H1 (cell line): ENCODE results near the gene GSTM3. TPM values are rescaled to one million over a fixed set of nuclear protein-coding genes. Genes with fewer than 3 reads are reported as not detected.
"Not testable (repeated sequence)": the region's sequence is repeated elsewhere in the genome, so short reads cannot be mapped to it uniquely, and the experiment has no call there.

Experiments
- CTCF ChIA-PET: fragments of 300-600 bp; sonication (Branson Sonifier 250); formaldehyde crosslinking; loops from one replicate; lab custom pipeline; 2021; ENCODE audit not compliant: partially characterized antibody; lab: Charles Lee
- POLR2A ChIA-PET: fragments of 300-600 bp; sonication (Branson Sonifier 250); formaldehyde crosslinking; loops from one replicate; lab custom pipeline; 2021; ENCODE audit warnings: inconsistent platforms; ENCODE audit not compliant: partially characterized antibody; lab: Charles Lee
- DNase-seq, 2 experiments: peaks; one replicate each; pipeline versions ENCODE4 v3.0.0 to v3.0.0-alpha.2; 2010 to 2022; ENCODE audit warnings: low spot score in 2 of 2, low read depth in 1 of 2, mixed read lengths in 1 of 2
- FAIRE-seq: peaks from 2 replicates; lab custom pipeline; 2011; peaks lifted over from hg19 to GRCh38; lab: Jason Lieb, UNC
- H2AFZ ChIP-seq: 2 replicates; pipeline ENCODE4 v1.8.1; 2012; ENCODE audit warnings: low read length, inconsistent platforms
- H2AK5ac ChIP-seq: 2 replicates; pipeline ENCODE4 v1.6.1; 2013; ENCODE audit warnings: low read depth, low read length
- H2BK120ac ChIP-seq: replicated peaks from 2 replicates; pipeline ENCODE3; 2013; ENCODE audit warnings: low read depth, low read length, inconsistent platforms
- H2BK12ac ChIP-seq: 2 replicates; pipeline ENCODE4 v1.6.1; 2013; ENCODE audit warnings: low read depth, low read length
- H2BK15ac ChIP-seq: 2 replicates; pipeline ENCODE4 v1.6.1; 2013; ENCODE audit warnings: low read length
- H2BK20ac ChIP-seq: 2 replicates; pipeline ENCODE4 v1.6.1; 2013; ENCODE audit warnings: low read length
- H2BK5ac ChIP-seq: 2 replicates; pipeline ENCODE4 v1.6.1; 2013; ENCODE audit warnings: low read depth, low read length
- H3K14ac ChIP-seq: 2 replicates; pipeline ENCODE4 v1.6.1; 2013; ENCODE audit warnings: inconsistent platforms; ENCODE audit not compliant: insufficient read length
- H3K18ac ChIP-seq: 2 replicates; pipeline ENCODE4 v1.6.1; 2013; ENCODE audit warnings: low read length; ENCODE audit errors: extremely low read depth
- H3K23ac ChIP-seq: 2 replicates; pipeline ENCODE4 v1.6.1; 2013; ENCODE audit warnings: inconsistent platforms; ENCODE audit not compliant: insufficient read length
- H3K23me2 ChIP-seq: 2 replicates; pipeline ENCODE4 v1.6.1; 2013; ENCODE audit warnings: low read depth, low read length
- H3K27ac ChIP-seq: 2 replicates; pipeline ENCODE4 v1.6.1; 2011; ENCODE audit warnings: low read depth, low read length, inconsistent platforms
- H3K27me3 ChIP-seq, 4 experiments: replicated peaks in 1 of 4; 1 replicate in 1 of 4; 2 replicates in 3 of 4; pipeline versions ENCODE4 v1.6.1 to v1.8.1; 2011 to 2013; ENCODE audit warnings: low read length in 3 of 4, mild to moderate bottlenecking in 3 of 4, inconsistent platforms in 2 of 4, mixed read lengths in 2 of 4, moderate library complexity in 1 of 4; ENCODE audit not compliant: control insufficient read depth in 3 of 4, insufficient read depth in 3 of 4; ENCODE audit errors: extremely low read depth in 1 of 4
- H3K36me3 ChIP-seq, 4 experiments: 2 replicates each; pipeline versions ENCODE4 v1.6.1 to v1.8.1; 2011 to 2013; ENCODE audit warnings: mild to moderate bottlenecking in 4 of 4, low read length in 3 of 4, moderate library complexity in 2 of 4, control low read depth in 1 of 4, inconsistent platforms in 1 of 4; ENCODE audit not compliant: insufficient read depth in 4 of 4, control insufficient read depth in 2 of 4
- H3K4ac ChIP-seq: replicated peaks from 2 replicates; pipeline ENCODE3; 2013; ENCODE audit warnings: low read length, low read depth, mixed read lengths, inconsistent platforms; ENCODE audit not compliant: insufficient read length
- H3K4me1 ChIP-seq, 4 experiments: replicated peaks in 1 of 4; 1 replicate in 1 of 4; 2 replicates in 3 of 4; pipeline versions ENCODE4 v1.6.1 to v1.8.1; 2011 to 2013; ENCODE audit warnings: low read length in 3 of 4, inconsistent platforms in 2 of 4, mixed read lengths in 1 of 4; ENCODE audit not compliant: insufficient read depth in 4 of 4, control insufficient read depth in 3 of 4
- H3K4me2 ChIP-seq, 2 experiments: 2 replicates each; pipeline versions ENCODE4 v1.6.1 to v1.8.1; 2011 to 2013; ENCODE audit warnings: low read depth in 2 of 2, low read length in 2 of 2, control low read depth in 1 of 2, inconsistent platforms in 1 of 2, mild to moderate bottlenecking in 1 of 2; ENCODE audit not compliant: insufficient read depth in 1 of 2
- H3K4me3 ChIP-seq, 4 experiments: fragments of 200-600, 300-600 bp in 1 of 4; sonication (generic), shearing (Covaris generic), sonication (Bioruptor Twin) in 1 of 4; 2 replicates each; pipeline versions ENCODE4 v1.5.1 to v1.8.1; 2011 to 2016; ENCODE audit warnings: low read length in 4 of 4, low read depth in 3 of 4, control low read depth in 2 of 4, inconsistent platforms in 2 of 4, mild to moderate bottlenecking in 2 of 4, mixed read lengths in 1 of 4, moderate library complexity in 1 of 4; ENCODE audit not compliant: insufficient read depth in 2 of 4; ENCODE audit errors: extremely low read depth in 1 of 4
- H3K56ac ChIP-seq: replicated peaks from 2 replicates; pipeline ENCODE3; 2013; ENCODE audit warnings: low read depth, mild to moderate bottlenecking, mixed read lengths, low read length, inconsistent platforms; ENCODE audit not compliant: insufficient read length
- H3K79me1 ChIP-seq: 2 replicates; pipeline ENCODE4 v1.6.1; 2013; ENCODE audit warnings: low read depth, low read length, control low read depth
- H3K79me2 ChIP-seq, 2 experiments: 2 replicates each; pipeline versions ENCODE4 v1.6.1 to v1.8.1; 2012 to 2013; ENCODE audit warnings: low read length in 2 of 2, mild to moderate bottlenecking in 2 of 2, inconsistent platforms in 1 of 2; ENCODE audit not compliant: insufficient read depth in 2 of 2, control insufficient read depth in 1 of 2
- H3K9ac ChIP-seq, 4 experiments: replicated peaks in 1 of 4; 1 replicate in 1 of 4; 2 replicates in 3 of 4; pipeline versions ENCODE4 v1.6.1 to v1.8.1; 2011 to 2013; ENCODE audit warnings: low read depth in 3 of 4, low read length in 3 of 4, control low read depth in 2 of 4, mild to moderate bottlenecking in 2 of 4, moderate library complexity in 2 of 4, inconsistent platforms in 1 of 4; ENCODE audit errors: extremely low read depth in 1 of 4
- H3K9me3 ChIP-seq, 2 experiments: 2 replicates each; pipeline versions ENCODE4 v1.6.1 to v1.8.1; 2012 to 2013; ENCODE audit warnings: mild to moderate bottlenecking in 2 of 2, moderate library complexity in 2 of 2, control low read depth in 1 of 2, inconsistent platforms in 1 of 2, low read depth in 1 of 2, low read length in 1 of 2, mixed read lengths in 1 of 2; ENCODE audit not compliant: insufficient read depth in 2 of 2
- H4K20me1 ChIP-seq, 2 experiments: replicated peaks in 1 of 2; 2 replicates each; pipeline versions ENCODE3 to v1.8.1; 2011 to 2013; ENCODE audit warnings: inconsistent platforms in 2 of 2, low read length in 2 of 2, mild to moderate bottlenecking in 1 of 2; ENCODE audit not compliant: insufficient read depth in 2 of 2, control insufficient read depth in 1 of 2
- H4K5ac ChIP-seq: 2 replicates; pipeline ENCODE4 v1.6.1; 2013; ENCODE audit warnings: low read length, low read depth, mixed read lengths, inconsistent platforms; ENCODE audit not compliant: insufficient read length
- H4K8ac ChIP-seq: 2 replicates; pipeline ENCODE4 v1.8.0; 2013; ENCODE audit warnings: mild to moderate bottlenecking, moderate library complexity, low read length, inconsistent platforms; ENCODE audit not compliant: insufficient read depth; ENCODE audit errors: extremely low read depth
- H4K91ac ChIP-seq: replicated peaks from 2 replicates; pipeline ENCODE3; 2013; ENCODE audit warnings: low read length, mixed read lengths, inconsistent platforms; ENCODE audit not compliant: insufficient read length
- JUND ChIP-seq: IDR thresholded peaks from 2 replicates; pipeline ENCODE4 v1.6.1; 2011; ENCODE audit warnings: mild to moderate bottlenecking, improper control_type of control experiment, low read length
- KDM4A ChIP-seq: IDR thresholded peaks from one replicate; pipeline ENCODE4 v1.7.1; 2012; ENCODE audit warnings: low read depth, mild to moderate bottlenecking, moderate library complexity, low read length, inconsistent platforms; ENCODE audit not compliant: severe bottlenecking
- MAX ChIP-seq: IDR thresholded peaks from 2 replicates; pipeline ENCODE4 v1.6.1; 2012; ENCODE audit warnings: inconsistent platforms
- SIRT6 ChIP-seq: IDR thresholded peaks from one replicate; pipeline ENCODE4 v1.7.1; 2012; ENCODE audit warnings: low read length, inconsistent platforms
- TEAD4 ChIP-seq: IDR thresholded peaks from 2 replicates; pipeline ENCODE4 v1.6.1; 2012; ENCODE audit warnings: low read depth, low read length, inconsistent platforms, mixed read lengths
- WGBS, 2 experiments: shearing (Covaris generic) in 1 of 2; methylation state at CpG; one replicate each; pipeline versions ENCODE4 v1.1.6 to v1.1.7; 2013 to 2015; ENCODE audit warnings: low lambda C conversion rate in 2 of 2, mixed read lengths in 2 of 2, inconsistent platforms in 1 of 2, low coverage in 1 of 2, missing lambda C conversion rate in 1 of 2; ENCODE audit not compliant: insufficient replicate concordance in 2 of 2, insufficient coverage in 1 of 2, insufficient read length in 1 of 2; ENCODE audit errors: extremely low coverage in 1 of 2, missing lambda C conversion rate in 1 of 2; 5-methylcytosine and 5-hydroxymethylcytosine counted together
- polyA plus RNA-seq, 7 experiments: library from polyadenylated mRNA; depleted of rRNA in 3 of 7; stranded (reverse) in 5 of 7; unstranded in 2 of 7; fragments of >200 nt in 5 of 7; fragments of 200-250 nt in 2 of 7; gene quantifications; 1 replicate in 5 of 7; 2 replicates in 1 of 7; 4 replicates in 1 of 7; pipeline versions ENCODE4 v1.2.1 to v1.2.3, GENCODE V29; 2011 to 2013; ENCODE audit warnings: missing spikeins in 2 of 7, mixed read lengths in 2 of 7
- total RNA-seq: library from RNA; stranded (reverse); fragmentation: NEBNext Ultra II Directional; extraction: Animal tissue kit (Norgen Biotek cat#: 25700); gene quantifications from 2 replicates; pipeline ENCODE4 v1.2.1, GENCODE V29; 2021

GSTM3 gene
- total and polyA plus RNA-seq, 2 of the 8 experiments (the other 6 are each of a cell fraction or from before 2014, with no cell fraction given): 2.2 to 5.1 TPM

GRCh38 chr1:109687641-109688499 lies 53.0 kb downstream of the GSTM3 start, which contains the start of gene GSTM1 (continued):
- TF ChIP-seq KDM4A (no peak), JUND (no peak), SIRT6 (no peak), MAX (peak; percentile 16; the same call in 1 of the 2 replicates), TEAD4 (no peak)

- not testable (repeated sequence) for H2BK120ac ChIP-seq, H2AK5ac ChIP-seq, H3K4me1 ChIP-seq, H4K5ac ChIP-seq, H3K79me2 ChIP-seq, H2BK5ac ChIP-seq, H3K27ac ChIP-seq, H3K9me3 ChIP-seq, H3K23ac ChIP-seq, H3K23me2 ChIP-seq, H4K91ac ChIP-seq, H3K4ac ChIP-seq, H4K8ac ChIP-seq, H4K20me1 ChIP-seq, DNase-seq, H2BK20ac ChIP-seq, H3K36me3 ChIP-seq, H2BK12ac ChIP-seq, H3K79me1 ChIP-seq, H2BK15ac ChIP-seq, H3K14ac ChIP-seq, H3K56ac ChIP-seq, H3K27me3 ChIP-seq, H3K18ac ChIP-seq
- ChIA-PET CTCF (interaction anchor here (1.0 to 5.4 kb wide), 12 partner anchors 9 to 187 kb away, joined by 3 to 60 read pairs (median 4); partner anchors contain the start of gene GSTM4), POLR2A (interaction anchor here (1.0 to 1.6 kb wide), 6 partner anchors 17 to 301 kb away, joined by 3 to 5 read pairs (median 4); partner anchors contain the start of gene GSTM4)
- Histone ChIP-seq H3K4me2 (peak overlapping the region; percentile 63 to 90), H3K4me3 (peak overlapping the region; percentile 45 to 62 (median 50); a peak in 5 of 8 replicates), H2AFZ (0 out of 2 replicates have a peak overlapping the region, but pooled peaks have one; percentile 70), H3K9ac (0 out of 7 replicates have a peak overlapping the region, but pooled peaks of 1 of the 4 experiments have one; percentile 1)
- FAIRE-seq: peak; percentile 68
- WGBS, 2 experiments: 77% methylated on average over 8 of the region's 11 CpGs; no CpG with 5 or more reads in 1 of the 2 experiments
These were observed 53.7 kb downstream of the GSTM3 start for GRCh38 chr1:109687109-109687508.
